ENCODE measurements around the gene LUC7L2. TPM values are rescaled to one million over a fixed set of nuclear protein-coding genes. Genes with fewer than 3 reads are reported as not detected.

The LUC7L2 gene
- total and polyA plus RNA-seq, 2 of the 8 experiments (the other 6 are each of a cell fraction or from before 2014, with no cell fraction given), result 22.9 to 67.8 TPM

- TF ChIP-seq SP1 (IDR thresholded peaks at IDR 0.05; ENCODE audit: low read depth, low read length), result no peak
- no peak for TF ChIP-seq GTF2F1 (IDR thresholded peaks at IDR 0.05; ENCODE audit: borderline replicate concordance, low read depth, low read length)
- TF ChIP-seq NANOG (IDR thresholded peaks at IDR 0.05; ENCODE audit: insufficient read depth, low read depth, low read length, poor library complexity, severe bottlenecking), result no peak
- no peak for TF ChIP-seq TAF7 (optimal IDR thresholded peaks at IDR 0.05; ENCODE audit: borderline replicate concordance, low read depth, low read length)
- TF ChIP-seq TBP (IDR thresholded peaks at IDR 0.05; ENCODE audit: low read depth, low read length), result no peak
- TF ChIP-seq TCF12 (IDR thresholded peaks at IDR 0.05; ENCODE audit: low read depth, low read length), result no peak
- TF ChIP-seq, protein P1, sequence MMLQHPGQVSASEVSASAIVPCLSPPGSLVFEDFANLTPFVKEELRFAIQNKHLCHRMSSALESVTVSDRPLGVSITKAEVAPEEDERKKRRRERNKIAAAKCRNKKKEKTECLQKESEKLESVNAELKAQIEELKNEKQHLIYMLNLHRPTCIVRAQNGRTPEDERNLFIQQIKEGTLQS (IDR thresholded peaks at IDR 0.05; ENCODE audit: insufficient read depth, low read depth, low read length), result no peak
Measured at GRCh38 chr7:139430443-139430842, 70.7 kb downstream of the LUC7L2 start (continued).

All from H1 (cell line).